Kidney tubule cell (primary cell): Measurements from ENCODE around the gene LIN37.
"Not testable (repeated sequence)": the region's sequence is repeated elsewhere in the genome, so short reads cannot be mapped to it uniquely, and the experiment has no call there.

Experiments used
- DNase-seq: peaks from one replicate; pipeline ENCODE4 v3.0.0-alpha.2; 2018; ENCODE audit warnings: low spot score

Gene LIN37

GRCh38 chr19:35719402-35720162 lies 28.8 kb upstream of the LIN37 start:
- no peak for DNase-seq

GRCh38 chr19:35720163-35720524 lies 28.2 kb upstream of the LIN37 start:
- no peak for DNase-seq

DNA sequence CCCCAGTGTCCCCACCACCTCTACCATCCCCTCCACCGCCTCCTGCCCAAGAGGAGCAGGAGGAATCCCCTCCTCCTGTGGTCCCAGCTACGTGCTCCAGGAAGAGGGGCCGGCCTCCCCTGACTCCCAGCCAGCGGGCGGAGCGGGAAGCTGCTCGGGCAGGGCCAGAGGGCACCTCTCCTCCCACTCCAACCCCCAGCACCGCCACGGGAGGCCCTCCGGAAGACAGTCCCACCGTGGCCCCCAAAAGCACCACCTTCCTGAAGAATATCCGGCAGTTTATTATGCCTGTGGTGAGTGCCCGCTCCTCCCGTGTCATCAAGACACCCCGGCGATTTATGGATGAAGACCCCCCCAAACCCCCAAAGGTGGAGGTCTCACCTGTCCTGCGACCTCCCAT lies 27.7 kb upstream of the LIN37 start:
- no peak for DNase-seq

- DNase-seq = no peak
Measured at GRCh38 chr19:35721374-35721773, 27.0 kb upstream of the LIN37 start.

DNA sequence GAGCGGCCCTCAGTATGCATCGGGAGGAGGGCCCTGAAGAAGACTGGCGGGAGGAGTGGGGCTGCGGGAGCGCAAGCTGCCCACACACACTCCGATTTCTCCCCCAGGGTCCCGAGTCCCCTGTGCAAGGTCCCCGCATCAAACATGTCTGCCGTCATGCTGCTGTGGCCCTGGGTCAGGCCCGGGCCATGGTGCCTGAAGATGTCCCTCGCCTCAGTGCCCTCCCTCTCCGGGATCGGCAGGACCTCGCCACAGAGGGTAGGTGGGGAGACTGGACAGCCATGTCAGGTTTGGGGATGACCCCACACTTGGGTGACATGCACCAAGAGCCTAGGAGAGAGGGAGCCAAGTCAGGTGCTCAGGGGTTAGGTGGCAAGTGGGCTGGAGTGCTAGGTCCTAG lies 25.9 kb upstream of the LIN37 start:
- no peak for DNase-seq

DNA sequence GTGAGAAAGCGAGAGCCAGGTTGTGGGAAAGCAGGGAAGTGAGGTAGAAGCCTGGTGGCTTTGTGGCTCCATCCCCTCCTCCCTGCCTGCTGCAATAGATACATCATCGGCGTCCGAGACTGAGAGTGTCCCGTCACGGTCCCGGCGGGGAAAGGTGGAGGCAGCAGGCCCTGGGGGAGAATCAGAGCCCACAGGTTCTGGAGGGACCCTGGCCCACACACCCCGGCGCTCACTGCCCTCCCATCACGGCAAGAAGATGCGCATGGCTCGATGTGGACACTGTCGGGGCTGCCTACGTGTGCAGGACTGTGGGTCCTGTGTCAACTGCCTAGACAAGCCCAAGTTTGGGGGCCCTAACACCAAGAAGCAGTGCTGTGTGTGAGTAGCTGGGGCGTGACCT lies 25.5 kb upstream of the LIN37 start:
- DNase-seq = no peak

DNA sequence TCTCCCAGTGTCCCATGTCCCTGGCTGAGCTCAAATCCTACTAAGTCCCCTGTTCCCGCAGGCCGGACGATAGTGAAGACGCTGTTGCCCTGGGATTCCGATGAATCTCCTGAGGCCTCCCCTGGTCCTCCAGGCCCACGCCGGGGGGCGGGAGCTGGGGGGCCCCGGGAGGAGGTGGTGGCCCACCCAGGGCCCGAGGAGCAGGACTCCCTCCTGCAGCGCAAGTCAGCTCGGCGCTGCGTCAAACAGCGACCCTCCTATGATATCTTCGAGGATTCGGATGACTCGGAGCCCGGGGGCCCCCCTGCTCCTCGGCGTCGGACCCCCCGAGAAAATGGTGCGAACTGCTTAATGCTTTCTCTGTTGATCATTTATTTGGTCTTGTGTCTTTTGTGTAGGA lies 24.7 kb upstream of the LIN37 start:
- DNase-seq = no peak

DNA sequence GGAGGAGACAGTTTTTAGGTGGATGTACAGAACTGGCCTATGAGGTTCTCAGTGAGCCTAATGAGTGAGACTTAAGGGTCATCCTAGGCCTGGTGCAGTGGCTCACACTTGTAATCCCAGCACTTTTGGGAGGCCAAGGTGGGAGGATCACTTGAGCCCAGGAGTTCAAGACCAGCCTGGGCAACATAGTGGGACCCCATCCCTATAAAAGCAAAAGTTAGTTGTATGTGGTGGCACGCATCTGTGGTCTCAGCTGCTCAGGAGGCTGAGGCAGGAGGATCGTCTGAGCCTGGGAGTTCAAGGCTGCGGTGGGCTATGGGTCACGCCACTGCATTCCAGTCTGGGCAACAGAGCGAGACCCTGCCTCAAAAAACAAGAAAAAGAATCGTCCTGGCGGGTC lies 24.2 kb upstream of the LIN37 start:
- not testable (repeated sequence) for DNase-seq

GRCh38 chr19:35724560-35724959 lies 23.8 kb upstream of the LIN37 start:
- DNase-seq = no peak

GRCh38 chr19:35725216-35725861 lies 23.0 kb upstream of the LIN37 start:
- DNase-seq = no peak

DNA sequence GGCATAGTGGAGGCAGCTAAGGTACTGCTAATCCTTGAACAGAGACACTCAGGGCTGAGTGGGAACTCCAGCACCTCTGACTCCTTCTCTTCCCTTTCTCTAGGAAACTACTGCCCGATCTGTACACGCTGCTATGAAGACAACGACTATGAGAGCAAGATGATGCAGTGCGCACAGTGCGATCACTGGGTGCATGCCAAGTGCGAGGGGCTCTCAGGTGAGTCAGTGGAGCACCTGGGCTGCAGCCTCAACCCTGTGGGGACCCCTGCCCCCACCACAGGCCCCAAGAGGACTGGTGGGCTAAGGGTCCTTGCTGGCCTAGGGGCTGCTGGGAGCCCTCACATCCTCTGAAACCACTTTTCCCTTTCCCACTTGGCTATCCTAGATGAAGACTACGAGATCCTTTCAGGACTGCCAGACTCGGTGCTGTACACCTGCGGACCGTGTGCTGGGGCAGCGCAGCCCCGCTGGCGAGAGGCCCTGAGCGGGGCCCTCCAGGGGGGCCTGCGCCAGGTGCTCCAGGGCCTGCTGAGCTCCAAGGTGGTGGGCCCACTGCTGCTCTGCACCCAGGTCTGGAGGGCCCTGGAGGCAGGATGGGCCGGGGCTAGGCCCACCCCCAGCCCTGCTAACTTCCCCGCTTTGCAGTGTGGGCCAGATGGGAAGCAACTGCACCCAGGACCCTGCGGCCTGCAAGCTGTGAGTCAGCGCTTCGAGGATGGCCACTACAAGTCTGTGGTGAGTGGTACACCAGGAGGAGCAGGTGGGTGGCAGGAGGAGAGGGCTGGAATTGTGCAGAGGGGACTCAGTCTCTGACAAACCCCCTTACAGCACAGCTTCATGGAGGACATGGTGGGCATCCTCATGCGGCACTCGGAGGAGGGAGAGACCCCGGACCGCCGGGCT lies 21.1 kb upstream of the LIN37 start:
- DNase-seq = no peak

DNA sequence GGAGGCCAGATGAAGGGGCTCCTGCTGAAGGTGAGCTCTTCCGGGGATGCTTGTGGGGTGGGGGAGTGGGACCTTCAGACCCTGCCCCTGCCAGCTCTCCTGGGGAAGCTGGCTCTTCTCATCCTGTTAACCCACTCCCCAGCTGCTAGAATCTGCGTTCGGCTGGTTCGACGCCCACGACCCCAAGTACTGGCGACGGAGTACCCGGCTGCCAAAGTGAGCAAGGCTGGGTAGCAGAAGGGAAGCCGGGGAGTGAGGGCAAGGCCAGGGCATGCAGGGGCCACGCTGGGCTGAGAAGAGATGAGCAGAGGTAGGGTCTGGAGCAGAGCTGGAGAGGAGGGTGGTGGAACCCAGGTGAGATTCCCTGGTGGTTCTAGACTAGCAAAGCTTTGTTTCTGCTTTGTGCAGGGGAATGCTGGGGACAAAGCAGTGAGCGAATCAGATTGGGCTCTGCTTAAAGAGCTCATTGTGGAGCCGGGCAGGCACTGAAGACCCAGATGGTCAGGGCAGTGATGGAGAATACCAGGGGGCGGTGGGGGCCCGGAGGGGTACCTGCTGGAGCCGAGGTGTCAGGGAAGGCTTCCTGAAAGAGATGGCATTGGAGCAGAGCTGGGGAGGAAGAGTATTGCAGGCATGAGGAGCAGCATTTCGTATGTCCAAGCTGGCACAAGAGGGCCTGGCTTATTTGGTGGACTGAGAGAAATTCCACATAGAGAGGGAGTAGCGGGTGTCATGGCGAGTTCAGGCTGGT lies 20.2 kb upstream of the LIN37 start:
- no peak for DNase-seq

DNA sequence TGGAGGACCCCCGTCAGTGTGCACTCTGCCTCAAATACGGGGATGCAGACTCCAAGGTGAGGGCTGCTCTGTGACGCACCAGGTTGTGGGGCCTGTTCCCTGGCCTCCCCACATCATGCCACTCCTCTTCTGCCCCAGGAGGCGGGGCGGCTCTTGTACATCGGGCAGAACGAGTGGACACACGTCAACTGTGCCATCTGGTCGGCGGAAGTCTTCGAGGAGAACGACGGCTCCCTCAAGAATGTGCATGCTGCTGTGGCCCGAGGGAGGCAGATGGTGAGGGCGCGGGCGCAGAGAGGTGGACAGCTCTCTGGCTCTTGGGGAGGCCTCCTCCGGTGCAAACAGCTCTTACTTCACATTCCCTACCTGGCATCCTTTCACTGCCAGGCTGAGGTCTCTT lies 19.4 kb upstream of the LIN37 start:
- DNase-seq = no peak

- DNase-seq = no peak
Measured at GRCh38 chr19:35729763-35730162, 18.6 kb upstream of the LIN37 start.

DNA sequence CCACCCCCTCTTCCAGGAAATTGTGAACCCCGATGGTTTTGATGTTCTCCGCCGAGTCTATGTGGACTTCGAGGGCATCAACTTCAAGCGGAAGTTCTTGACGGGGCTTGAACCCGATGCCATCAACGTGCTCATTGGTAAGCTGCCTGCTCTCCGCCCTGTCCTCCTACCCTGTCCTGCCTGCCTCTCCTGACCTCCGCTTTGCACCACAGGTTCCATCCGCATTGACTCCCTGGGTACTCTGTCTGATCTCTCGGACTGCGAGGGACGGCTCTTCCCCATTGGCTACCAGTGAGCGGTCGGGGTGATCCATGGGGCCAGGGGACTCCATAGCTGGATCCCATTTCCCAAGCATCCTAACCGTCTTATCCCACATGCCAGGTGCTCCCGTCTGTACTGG lies 18.1 kb upstream of the LIN37 start:
- no peak for DNase-seq

DNA sequence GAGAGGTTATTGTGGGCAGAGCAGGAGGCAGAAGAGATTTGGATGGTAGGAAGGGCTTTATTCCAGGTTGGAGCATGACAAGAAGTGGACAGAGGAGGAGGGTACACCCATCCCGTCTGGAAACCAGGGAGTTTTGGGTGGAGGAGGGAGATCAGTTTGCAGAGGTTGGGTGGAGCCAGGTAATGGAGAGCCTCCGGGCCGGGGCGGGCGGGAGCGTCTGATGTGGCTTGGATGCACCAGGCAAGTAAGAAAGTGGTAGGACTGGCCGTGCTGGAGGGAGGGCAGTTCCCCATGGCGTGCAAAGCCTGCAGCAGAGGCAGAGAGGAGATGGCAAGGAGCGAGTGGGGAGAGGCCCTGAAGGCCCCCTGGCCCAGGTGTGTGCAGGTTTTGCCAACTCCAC lies 17.0 kb upstream of the LIN37 start:
- DNase-seq = no peak

- no peak for DNase-seq
Measured at GRCh38 chr19:35731779-35732405, 16.5 kb upstream of the LIN37 start.

GRCh38 chr19:35732540-35733179 lies 15.7 kb upstream of the LIN37 start:
- DNase-seq = no peak

- no peak for DNase-seq
Measured at GRCh38 chr19:35733180-35734125, 14.9 kb upstream of the LIN37 start.

DNA sequence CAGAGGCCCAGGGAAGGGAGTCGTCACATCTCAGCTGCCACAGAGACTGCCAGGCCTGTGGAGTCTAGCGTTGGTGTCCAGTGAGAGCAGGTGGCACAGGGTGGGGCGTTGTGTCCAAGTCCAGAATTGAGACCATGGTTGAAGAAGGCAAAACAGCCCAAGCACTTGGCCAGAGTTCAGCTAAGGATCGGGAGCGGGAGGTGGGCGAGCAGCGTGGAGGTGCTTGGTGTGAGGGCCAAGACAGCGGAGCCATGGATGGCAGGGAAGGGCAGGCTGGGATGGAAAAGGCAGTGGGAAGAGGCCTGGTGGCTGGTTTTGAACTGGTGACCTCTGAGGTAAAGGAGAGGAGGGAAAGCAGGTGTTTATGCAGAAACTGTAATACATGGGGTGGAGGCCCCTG lies 14.1 kb upstream of the LIN37 start:
- DNase-seq = no peak
